MG63 (cell line): ENCODE results near the gene DOCK6. TPM values are rescaled to one million over a fixed set of nuclear protein-coding genes. Genes with fewer than 3 reads are reported as not detected.
A peak's percentile ranks its signal among the peaks of the same experiment; 100 is the strongest.

Source experiments
- DNase-seq: peaks from one replicate; pipeline ENCODE4 v3.0.0-alpha.2; 2020
- H3K27me3 ChIP-seq: fragments of 250-450 bp; sonication (Bioruptor Pico); 2 replicates; pipeline ENCODE4 v1.5.1; 2020; ENCODE audit warnings: mild to moderate bottlenecking, moderate library complexity
- H3K36me3 ChIP-seq: fragments of 250-450 bp; sonication (Bioruptor Pico); 2 replicates; pipeline ENCODE4 v1.5.1; 2020; ENCODE audit warnings: mild to moderate bottlenecking, moderate library complexity
- H3K4me3 ChIP-seq: fragments of 250-450 bp; sonication (Bioruptor Pico); 2 replicates; pipeline ENCODE4 v1.5.1; 2020; ENCODE audit warnings: mild to moderate bottlenecking, moderate library complexity
- H3K9me3 ChIP-seq: fragments of 250-450 bp; sonication (Bioruptor Pico); 2 replicates; pipeline ENCODE4 v1.5.1; 2020; ENCODE audit warnings: mild to moderate bottlenecking, moderate library complexity
- total RNA-seq: library from RNA; depleted of rRNA; stranded (reverse); fragments of >200 nt; shearing (Covaris generic); gene quantifications from 2 replicates; pipeline ENCODE4 v1.2.3, GENCODE V29; 2014; ENCODE audit warnings: low replicate concordance

Gene DOCK6
- total RNA-seq, 1 experiment from 2014 or later: 8.8 TPM

DNA sequence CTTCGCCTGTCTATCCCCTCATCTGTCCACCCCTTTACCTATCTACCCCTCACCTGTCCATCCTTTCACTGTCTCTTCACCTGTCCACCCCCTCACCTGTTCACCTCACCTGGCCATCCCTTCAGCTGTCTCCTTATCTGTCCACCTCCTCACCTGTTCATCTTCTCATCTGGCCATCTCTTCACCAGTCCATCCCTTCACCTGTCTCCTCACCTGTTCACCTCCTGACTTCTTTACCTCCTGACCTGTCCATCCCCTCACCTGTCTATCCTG is 51.7 kb downstream of the DOCK6 start:
- Histone ChIP-seq H3K36me3 (no peaks in the 10 kb centered on the region), H3K27me3 (no peaks in the 10 kb centered on the region), H3K9me3 (no peaks in the 10 kb centered on the region), H3K4me3 (no peak overlapping the region)
- DNase-seq: no peak

DNA sequence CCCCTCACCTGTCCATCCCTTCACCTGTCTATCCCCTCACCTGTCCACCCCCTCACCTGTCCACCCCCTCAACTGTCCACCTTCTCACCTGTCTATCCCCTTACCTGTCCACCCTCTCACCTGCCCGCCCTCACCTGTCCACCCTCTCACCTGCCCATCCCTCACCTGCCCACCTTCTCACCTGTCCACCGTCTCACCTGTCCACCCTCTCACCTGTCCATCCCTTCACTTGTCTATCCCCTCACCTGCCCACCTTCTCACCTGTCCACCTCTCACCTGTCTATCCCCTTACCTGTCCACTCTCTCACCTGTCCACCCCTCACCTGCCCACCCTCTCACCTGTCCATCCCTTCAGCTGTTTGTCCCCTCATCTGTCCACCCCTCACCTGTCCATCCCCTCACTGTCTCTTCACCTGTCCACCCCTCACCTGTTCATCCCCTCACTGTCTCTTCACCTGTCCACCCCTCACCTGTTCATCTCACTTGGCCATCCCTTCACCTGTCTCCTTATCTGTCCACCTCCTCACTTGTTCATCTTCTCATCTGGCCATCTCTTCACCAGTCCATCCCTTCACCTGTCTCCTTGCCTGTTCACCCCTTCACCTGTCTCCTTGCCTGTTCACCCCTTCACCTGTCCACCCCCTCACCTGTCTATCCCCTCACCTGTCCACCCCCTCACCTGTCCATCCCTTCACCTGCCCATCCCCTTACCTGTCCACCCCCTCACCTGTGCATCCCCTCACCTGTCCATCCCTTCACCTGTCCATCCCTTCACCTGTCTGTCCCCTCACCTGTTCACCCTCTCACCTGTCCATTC is 52.3 kb downstream of the DOCK6 start:
- DNase-seq: no peak
- Histone ChIP-seq H3K36me3 (no peaks in the 10 kb centered on the region), H3K4me3 (no peak overlapping the region), H3K27me3 (no peaks in the 10 kb centered on the region), H3K9me3 (no peaks in the 10 kb centered on the region)

DNA sequence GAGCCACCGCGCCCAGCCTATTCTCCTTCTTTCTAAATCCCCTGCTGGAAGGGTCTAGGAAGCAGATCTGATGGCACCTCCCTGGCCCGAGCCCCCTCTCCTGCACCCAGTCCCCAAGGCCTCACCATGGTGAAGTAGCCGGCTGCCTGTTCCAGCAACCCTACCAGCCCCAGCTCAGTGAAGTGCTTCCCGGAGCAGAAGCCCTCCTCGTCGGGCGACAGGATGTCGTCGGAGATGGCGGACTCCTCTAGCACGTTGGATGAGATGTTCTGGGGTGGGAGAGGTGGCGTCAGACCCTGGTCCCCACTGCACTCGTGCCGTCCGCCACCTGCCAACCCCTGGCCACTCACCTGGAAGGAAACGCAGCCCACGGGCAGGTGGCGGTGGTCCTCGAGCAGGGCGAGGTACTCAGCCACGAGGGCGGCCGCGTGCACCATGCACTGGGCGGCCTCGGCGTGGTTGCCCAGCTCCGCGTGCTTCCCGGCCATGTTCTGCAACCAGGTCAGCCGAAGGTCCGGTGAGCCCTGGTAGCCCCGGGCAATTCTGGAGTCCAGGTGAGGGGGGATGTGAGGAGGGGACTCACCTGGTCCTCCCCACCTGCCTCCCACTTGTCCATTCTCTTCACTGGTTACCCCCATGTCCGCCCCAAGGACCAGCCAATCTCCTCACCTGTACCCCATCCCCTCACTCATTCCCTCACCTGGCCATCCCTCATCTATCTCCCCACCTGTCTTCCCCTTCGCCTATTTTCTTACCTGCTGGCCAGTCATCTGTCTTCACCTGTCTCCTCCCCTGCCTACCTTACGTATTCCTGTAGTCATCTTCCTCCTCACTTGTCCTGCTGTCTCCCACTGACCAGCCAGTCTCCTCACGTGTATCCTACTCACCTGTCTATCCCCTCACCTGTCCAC is 53.5 kb downstream of the DOCK6 start:
- Histone ChIP-seq H3K36me3 (no peaks in the 10 kb centered on the region), H3K9me3 (no peaks in the 10 kb centered on the region), H3K27me3 (no peaks in the 10 kb centered on the region), H3K4me3 (no peak overlapping the region)
- peak; percentile 34 for DNase-seq

DNA sequence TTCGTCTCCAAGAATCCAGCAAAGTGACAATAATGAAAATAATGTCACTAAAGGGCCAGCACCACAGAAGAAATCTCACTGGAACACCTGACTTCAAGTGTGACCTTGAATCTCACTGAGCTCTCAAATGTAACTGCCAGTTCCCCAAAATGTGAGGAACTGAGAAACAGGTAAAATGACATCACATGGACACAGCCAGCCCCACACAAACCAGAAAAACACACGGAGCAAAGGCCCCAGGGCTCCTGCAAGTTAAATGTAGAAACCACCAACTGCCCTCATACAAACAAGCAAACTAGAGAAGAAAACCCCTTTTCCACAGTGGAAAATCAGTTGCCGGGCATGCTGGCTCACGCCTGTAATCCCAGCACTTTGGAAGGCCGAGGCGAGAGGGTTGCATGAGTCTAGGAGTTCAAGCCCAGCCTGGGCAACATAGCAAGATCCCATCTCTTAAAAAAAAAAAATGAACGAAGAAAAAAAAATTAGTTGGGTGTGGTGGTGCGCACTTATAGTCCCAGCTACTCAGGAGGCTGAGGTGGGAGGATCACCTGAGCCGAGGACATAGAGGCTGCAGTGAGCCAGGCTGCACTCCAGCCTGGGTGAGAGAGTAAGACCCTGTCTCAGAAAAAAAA is 56.3 kb downstream of the DOCK6 start:
- Histone ChIP-seq H3K36me3 (no peaks in the 10 kb centered on the region), H3K4me3 (no peak overlapping the region), H3K9me3 (no peaks in the 10 kb centered on the region), H3K27me3 (no peaks in the 10 kb centered on the region)
- DNase-seq: no peak

DNA sequence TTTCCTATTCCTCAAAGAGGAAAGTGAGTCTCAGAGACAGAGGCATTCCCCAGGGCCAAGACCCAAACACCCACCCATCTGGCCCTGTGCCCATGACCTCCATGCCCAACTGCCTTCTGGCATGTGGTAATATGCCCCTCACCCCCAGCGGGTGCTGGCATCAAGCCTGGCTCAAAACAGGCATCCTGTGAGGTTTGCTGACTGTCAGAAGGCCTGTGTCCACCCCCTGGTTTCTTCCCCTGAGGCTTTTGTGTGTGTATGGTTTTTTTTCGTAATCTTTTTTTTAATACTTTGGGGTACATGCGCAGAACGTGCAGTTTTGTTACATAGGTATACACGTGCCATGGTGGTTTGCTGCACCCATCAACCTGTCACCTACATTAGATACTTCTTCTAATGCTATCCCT is 57.4 kb downstream of the DOCK6 start:
- Histone ChIP-seq H3K27me3 (no peaks in the 10 kb centered on the region), H3K9me3 (no peaks in the 10 kb centered on the region), H3K36me3 (no peaks in the 10 kb centered on the region), H3K4me3 (no peak overlapping the region)
- peak; percentile 86 for DNase-seq

DNA sequence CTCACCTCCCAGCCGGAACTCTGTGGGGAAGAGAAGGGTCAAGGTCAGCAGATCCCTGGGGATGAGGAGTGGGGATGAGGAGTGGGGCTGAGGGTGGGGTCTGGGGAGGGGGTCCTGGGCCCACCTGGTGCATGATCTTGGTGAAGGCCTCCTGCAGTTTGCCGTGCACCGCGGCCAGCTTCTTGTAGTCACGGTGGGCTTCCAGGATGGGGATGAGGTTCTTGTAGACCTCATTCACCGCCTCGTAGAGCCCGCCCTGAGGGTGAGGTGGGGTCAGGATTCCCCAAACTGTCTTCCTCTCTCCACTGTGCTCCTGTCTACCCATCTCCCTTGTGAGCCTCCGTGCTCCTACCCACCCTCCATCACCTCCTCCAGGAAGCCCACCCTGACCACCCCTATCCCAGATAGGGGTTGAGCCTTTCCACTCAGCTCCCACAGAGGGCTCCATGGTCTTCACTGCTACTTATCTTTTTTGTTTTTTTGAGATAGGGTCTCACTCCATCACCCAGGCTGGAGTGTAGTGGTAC is 58.2 kb downstream of the DOCK6 start:
- no peak for DNase-seq
- H3K36me3 ChIP-seq: no peaks in the 10 kb centered on the region
- H3K27me3 ChIP-seq: no peaks in the 10 kb centered on the region
- no peaks in the 10 kb centered on the region for H3K9me3 ChIP-seq
- no peak overlapping the region for H3K4me3 ChIP-seq

DNA sequence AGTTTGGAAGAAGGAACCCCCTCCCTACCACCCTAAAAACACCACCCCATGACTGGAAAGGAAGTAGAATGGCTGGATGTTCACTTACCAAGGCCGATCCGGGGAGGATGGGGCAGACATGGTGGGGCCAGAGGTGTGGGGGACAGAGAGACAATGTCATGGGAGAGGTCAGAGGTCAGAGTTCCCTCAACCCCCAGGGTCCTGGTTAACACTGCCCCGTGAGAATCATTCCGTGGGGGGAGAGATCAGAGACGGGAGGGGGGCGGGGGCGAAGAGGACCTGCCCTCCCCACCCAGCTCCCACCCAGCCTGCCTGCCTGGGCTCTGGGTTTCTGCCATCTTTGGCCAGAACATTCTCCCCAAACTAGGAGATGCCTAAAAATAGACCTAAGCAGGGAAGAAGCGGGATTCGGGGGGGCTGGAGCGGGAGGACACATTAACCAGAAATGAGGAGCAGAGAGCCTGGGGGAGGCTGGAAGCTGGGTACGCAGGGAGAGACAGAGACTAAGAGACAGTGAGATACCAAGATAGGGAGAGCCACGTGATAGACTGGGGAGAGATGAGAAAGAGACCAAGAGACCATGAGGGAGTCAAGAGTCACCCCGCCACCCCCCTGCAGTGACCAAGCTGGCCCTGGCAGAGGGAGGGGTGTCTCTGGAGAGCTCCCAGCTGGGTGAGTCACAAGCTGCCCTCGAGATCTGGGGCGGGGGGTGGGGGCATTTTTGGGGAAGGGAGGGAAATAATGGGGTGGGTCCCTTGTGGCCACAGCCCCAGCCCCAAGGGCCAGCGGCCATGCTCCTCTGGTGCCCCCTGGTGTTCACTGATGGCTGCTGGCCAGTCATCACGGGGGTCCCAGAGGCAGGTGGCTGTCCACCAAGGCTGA is 58.9 kb downstream of the DOCK6 start:
- no peaks in the 10 kb centered on the region for H3K27me3 ChIP-seq
- no peak overlapping the region for H3K4me3 ChIP-seq
- no peaks in the 10 kb centered on the region for H3K9me3 ChIP-seq
- H3K36me3 ChIP-seq: no peaks in the 10 kb centered on the region
- peak; percentile 78 for DNase-seq

DNA sequence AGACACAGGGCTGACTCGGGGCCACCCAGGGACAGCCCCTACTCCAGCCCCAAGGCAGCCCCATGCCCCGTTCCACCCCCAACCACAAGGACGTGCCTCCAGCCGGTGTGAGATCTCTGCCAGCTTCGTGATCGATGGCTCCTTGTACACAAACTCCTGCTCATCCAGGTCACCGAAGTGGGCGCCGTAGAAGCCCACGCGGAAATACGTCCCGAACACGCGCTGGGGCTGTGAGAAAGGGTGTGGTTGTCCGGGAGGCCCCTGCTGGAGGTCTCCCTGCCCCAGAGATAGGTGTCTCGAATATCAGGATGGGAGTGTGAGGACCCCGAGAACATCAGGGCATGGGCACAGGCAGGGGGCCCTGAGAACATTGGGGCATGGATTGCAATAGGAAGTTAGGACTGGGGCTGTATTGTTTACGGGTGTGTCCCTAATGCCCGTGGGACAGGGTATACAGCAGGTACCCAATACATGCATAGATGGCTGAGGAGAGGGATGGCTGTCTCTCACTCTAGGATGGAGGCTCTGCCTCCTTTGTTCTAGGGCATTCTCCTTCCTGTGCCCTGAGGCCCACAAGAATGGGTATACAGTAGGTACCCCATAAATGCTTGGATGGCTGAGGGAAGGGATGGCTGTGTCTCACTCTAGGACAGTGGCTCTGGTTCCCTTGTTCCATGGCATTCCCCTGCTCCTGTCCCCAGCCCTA is 59.7 kb downstream of the DOCK6 start:
- DNase-seq: no peak
- Histone ChIP-seq H3K9me3 (no peaks in the 10 kb centered on the region), H3K27me3 (no peaks in the 10 kb centered on the region), H3K4me3 (no peak overlapping the region), H3K36me3 (0 out of 2 replicates have a peak, but pooled peaks cover 2% of the 10 kb centered on the region)

DNA sequence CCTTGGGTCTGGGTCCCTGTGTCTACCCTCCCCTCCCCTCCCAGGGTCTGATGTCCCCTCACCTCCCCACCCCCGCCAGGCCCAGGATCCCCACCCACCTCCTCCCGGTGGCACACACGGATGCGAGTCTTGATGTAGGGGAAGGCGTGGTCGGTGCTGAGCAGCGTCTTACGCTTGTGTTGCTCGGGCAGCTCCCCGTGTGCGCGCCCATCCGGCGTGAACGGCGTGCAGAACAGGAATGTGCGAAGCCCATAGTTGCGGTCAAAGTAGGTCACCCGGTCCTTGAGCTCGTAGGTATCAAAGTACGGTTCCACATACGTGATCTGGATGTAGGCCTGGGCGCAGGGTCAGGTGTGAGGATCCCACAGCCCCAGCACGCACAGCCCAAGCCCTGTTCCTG is 60.5 kb downstream of the DOCK6 start:
- DNase-seq: no peak

DNA sequence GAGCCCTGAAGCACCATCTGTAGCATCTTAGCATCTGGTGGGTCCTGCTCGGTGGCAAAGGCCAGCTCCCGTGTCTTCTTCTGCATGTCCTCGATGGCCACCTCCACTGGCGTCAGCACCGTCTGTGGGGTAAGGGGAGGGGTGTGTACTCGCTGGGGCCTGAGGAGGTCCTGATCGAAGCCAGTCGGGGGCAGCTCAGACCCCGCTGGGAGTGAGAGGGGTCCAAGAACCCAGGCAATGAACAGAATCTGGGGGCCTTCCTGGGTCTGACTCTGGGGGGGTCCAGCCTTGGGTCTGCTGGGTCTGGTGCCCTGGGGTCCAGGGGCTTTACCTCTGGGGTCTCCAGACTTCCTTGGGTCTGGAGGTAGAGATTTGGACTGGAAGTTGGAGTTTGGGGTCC is 61.4 kb downstream of the DOCK6 start:
- peaks cover 8% of the 10 kb centered on the region; the same call in 1 of the 2 replicates for H3K36me3 ChIP-seq
- H3K4me3 ChIP-seq: no peak overlapping the region
- no peaks in the 10 kb centered on the region for H3K27me3 ChIP-seq
- DNase-seq: no peak
- no peaks in the 10 kb centered on the region for H3K9me3 ChIP-seq

More for the DNA sequence above, 60.5 kb downstream of the DOCK6 start:
- Histone ChIP-seq H3K9me3 (no peaks in the 10 kb centered on the region), H3K27me3 (no peaks in the 10 kb centered on the region), H3K36me3 (0 out of 2 replicates have a peak, but pooled peaks cover 2% of the 10 kb centered on the region), H3K4me3 (no peak overlapping the region)

DNA sequence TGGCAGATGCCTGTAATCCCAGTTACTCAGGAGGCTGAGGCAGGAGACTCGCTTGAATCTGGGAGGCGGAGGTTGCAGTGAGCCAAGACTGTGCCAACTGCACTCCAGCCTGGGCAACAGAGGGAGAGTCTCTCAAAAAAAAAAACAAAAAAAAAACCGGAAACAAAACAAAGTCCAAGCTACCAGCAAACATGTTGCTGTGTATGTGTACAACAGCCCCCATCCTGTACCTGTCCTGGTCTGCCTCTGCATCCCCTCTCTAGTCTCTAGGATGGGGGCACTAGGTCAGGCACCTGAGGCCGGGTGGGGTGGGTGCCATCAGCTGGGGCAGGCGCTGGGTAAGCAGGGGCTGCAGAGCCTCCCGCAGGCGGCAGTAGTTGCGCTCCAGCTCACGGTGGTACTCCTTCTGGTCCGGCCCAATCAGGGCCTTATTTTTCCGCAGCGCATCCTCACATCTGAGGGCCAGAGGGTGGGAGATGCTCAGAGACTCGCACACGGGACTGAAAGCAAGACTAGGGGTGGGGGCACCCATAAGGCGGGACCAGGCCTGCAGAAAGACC is 62.2 kb downstream of the DOCK6 start:
- no peaks in the 10 kb centered on the region for H3K27me3 ChIP-seq
- H3K4me3 ChIP-seq: no peak overlapping the region
- no peak for DNase-seq

DNA sequence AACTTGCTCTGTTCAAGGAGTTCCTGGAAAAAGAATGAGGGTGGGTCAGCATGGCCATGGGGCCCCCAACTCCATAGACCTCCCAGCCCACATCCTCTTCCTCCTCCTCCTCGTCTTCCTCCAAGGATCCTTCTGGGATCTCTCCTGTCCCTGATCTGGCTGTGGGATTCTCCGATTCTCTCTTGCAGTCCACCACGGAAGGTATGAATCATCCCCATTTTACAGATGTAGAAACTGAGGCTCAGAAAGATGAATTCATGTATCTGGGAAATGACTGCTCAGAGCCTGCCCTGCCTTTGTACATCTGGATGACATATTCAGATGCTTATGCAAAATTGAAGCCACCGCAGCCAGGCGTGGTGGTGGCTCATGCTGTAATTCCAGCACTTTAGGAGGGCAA is 62.8 kb downstream of the DOCK6 start:
- Histone ChIP-seq H3K27me3 (no peaks in the 10 kb centered on the region), H3K36me3 (peaks cover 17% of the 10 kb centered on the region), H3K4me3 (no peak overlapping the region), H3K9me3 (no peaks in the 10 kb centered on the region)
- DNase-seq: no peak

More for the DNA sequence above, 62.2 kb downstream of the DOCK6 start:
- Histone ChIP-seq H3K36me3 (peaks cover 13% of the 10 kb centered on the region), H3K9me3 (no peaks in the 10 kb centered on the region)

DNA sequence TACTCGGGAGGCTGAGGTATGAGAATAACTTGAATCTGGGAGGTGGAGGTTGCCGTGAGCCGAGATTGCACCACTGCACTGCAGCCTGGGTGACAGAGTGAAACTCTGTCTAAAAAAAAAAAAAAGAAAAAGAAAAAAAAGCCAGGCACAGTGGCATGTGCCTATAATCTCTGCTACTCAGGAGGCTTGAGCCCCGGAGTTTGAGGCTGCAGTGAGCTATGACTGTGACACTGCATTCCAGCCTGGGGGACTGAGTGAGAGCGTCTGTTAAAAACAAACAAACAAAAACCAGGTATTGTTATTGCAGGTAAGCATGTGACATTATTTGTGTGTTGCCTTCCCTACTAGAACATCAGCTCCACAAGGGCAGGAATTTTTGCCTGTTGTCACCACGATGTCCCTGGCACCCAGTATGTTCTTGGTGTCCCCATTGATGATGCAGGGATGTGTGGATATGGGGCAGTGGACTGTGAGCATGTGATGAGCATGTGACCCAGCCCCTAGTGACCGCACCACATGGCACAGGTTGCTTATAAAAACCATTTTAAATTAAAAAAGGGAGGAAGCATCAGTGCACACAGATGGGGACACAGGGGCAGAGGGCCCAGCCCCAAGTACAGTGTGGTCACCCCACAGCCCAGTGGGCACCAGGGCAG is 63.4 kb downstream of the DOCK6 start:
- Histone ChIP-seq H3K4me3 (no peak overlapping the region), H3K9me3 (no peaks in the 10 kb centered on the region), H3K27me3 (no peaks in the 10 kb centered on the region), H3K36me3 (peaks cover 23% of the 10 kb centered on the region)
- no peak for DNase-seq

DNA sequence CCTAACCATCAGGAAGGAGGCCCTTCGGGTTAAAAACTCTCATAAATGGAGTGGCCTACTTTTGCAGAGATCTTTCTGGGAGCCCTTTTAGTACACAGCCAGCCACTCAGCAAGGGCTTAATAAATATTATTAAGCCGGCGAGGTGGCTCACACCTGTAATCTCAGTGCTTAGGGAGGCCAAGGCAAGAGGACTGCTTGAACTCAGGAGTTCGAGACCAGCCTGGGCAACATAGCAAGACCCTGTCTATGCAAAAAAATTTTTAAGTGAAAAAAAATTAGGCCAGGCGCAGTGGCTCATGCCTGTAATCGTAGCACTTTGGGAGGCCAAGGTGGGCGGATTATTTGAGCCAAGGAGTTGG is 64.2 kb downstream of the DOCK6 start:
- DNase-seq: no peak
- H3K36me3 ChIP-seq: peaks cover 31% of the 10 kb centered on the region
- no peaks in the 10 kb centered on the region for H3K9me3 ChIP-seq
- H3K27me3 ChIP-seq: no peaks in the 10 kb centered on the region
- H3K4me3 ChIP-seq: peak overlapping the region; percentile 76
